Cardiac fibroblast (primary cell): Measurements from ENCODE around the gene HRCT1.
"Not testable (repeated sequence)": the region's sequence is repeated elsewhere in the genome, so short reads cannot be mapped to it uniquely, and the experiment has no call there.

ENCODE experiments used
- DNase-seq, 2 donors: peaks; one replicate each; pipeline versions ENCODE4 v3.0.0 to v3.0.0-alpha.2; 2010; ENCODE audit warnings: low read depth in 2 of 2
- H3K4me3 ChIP-seq, 2 donors: replicated peaks in 1 of 2; 1 replicate in 1 of 2; 2 replicates in 1 of 2; pipeline ENCODE4 v1.5.1; 2011; ENCODE audit warnings: low read depth in 2 of 2, low read length in 2 of 2, mild to moderate bottlenecking in 2 of 2, moderate library complexity in 1 of 2
- TF ChIP-seq, protein P1 (sequence below): IDR thresholded peaks from one replicate; pipeline ENCODE4 v1.5.1; 2011; ENCODE audit warnings: low read depth, mild to moderate bottlenecking, low read length, inconsistent platforms

Gene HRCT1

DNA sequence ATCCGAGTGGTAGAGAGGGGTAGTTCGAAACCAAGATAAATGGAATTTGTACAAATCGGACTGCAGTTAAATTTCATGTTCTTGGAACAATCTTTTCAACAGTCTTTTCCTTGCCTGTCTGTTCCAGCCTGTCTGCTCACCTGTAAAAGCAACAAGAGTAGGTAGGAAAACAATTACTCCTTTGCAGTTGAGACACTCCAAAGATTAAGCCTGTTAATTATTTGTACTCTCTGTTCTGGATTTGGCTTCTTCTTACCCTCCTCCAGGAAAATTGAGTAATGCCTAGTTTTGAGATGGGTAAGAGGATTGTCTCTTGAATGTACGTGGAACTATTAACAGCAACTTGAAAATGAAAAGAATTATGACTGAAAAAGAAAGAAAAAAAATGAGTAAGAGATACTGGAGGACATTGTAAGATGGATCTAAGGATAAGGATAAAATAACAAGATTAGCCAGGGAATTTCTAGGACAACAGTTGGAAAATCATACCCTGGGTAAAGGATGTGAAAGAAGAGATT is 27.6 kb downstream of the HRCT1 start:
- H3K4me3 ChIP-seq: no peak overlapping the region
- no peak for DNase-seq
- TF ChIP-seq, protein P1, sequence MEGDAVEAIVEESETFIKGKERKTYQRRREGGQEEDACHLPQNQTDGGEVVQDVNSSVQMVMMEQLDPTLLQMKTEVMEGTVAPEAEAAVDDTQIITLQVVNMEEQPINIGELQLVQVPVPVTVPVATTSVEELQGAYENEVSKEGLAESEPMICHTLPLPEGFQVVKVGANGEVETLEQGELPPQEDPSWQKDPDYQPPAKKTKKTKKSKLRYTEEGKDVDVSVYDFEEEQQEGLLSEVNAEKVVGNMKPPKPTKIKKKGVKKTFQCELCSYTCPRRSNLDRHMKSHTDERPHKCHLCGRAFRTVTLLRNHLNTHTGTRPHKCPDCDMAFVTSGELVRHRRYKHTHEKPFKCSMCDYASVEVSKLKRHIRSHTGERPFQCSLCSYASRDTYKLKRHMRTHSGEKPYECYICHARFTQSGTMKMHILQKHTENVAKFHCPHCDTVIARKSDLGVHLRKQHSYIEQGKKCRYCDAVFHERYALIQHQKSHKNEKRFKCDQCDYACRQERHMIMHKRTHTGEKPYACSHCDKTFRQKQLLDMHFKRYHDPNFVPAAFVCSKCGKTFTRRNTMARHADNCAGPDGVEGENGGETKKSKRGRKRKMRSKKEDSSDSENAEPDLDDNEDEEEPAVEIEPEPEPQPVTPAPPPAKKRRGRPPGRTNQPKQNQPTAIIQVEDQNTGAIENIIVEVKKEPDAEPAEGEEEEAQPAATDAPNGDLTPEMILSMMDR: no peak

DNA sequence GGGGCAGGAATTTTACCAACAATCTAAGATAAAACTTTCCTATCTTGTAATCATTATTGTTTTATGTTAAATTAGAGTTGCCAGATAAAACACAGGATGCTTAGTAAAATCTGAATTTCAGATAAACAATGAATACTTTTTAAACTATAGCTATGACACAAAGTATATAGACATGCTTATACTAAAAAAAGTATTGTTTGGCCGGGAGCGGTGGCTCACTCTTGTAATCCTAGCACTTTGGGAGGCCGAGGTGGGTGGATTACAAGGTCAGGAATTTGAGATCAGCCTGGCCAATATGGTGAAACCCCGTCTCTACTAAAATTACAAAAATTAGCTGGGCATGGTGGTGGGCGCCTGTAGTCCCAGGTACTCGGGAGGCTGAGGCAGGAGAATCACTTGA is 28.1 kb downstream of the HRCT1 start:
- DNase-seq, H3K4me3 ChIP-seq: not testable (repeated sequence)

DNA sequence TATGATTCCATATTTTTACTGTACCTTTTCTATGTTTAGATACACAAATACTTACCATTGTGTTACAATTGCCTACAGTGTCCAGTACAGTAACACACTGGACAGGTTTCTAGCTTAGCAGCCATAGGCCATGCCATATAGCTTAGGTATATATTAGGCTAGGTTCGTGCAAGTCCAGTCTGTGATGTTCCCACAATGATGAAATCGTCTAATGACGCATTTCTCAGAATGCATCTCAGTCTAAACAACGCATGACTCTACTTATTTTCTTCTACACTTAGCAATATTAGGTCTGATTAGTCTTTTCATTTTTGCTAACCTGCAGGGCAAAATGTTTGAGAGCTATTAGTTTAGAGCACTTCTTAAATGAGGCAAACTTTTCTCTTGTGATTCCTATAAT is 29.3 kb downstream of the HRCT1 start:
- TF ChIP-seq, protein P1: no peak
- peak in 1 of 2 donors; percentile 78 for DNase-seq
- no peak overlapping the region for H3K4me3 ChIP-seq

DNA sequence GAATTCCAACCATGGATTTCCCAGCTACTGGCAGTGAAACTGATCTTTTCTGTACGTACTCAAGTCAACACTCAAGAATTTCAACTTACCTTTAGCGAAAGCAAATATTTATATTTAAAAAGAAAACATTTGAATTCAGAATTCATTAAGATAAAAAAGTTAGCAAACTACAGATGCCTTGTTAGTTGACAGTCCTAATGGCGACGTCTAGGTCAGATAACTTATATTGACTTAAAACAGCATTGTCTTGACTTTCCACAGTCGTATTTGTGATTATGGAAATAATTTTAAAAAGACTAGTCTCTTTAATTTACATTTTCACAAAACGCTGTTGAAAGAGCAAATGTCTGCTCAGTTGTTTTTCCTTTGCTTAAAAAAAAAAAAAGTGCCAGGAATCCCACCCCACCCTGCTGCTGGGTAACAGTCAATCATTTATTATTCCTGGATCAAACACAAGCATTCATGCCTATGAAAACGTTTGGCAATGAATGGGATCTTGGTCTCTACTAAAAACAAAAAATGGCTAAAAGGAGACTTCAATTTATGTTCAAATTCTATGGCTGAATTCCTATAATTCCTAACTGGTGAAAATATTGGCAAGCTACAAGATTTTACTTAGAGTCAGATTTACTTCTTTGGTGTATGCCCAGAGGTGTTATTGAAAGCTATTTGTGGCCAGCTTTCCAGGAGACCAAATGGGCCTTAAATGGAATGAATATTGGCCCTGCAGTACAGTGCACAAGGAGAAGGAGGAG is 29.9 kb downstream of the HRCT1 start:
- TF ChIP-seq, protein P1: no peak
- no peak overlapping the region for H3K4me3 ChIP-seq
- DNase-seq: peak; percentile 74 to 85

DNA sequence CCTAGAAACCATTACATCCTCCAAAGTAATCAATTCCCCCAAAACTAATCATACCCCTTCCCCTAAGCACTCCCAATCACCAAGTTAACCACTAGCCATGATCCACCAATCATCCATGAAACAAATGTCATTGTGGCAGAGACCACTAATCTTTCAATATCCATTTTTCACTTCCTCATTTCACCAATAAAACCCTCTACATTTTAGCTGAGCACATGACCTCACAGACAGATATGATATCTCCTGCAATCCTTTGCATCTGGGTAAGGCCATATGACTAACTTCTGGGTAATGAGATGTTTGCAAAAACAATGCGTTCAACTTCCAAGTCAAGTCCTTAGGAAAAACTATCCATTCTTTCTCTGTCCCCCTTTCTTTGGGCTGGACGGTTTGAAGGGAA is 31.2 kb downstream of the HRCT1 start:
- no peak overlapping the region for H3K4me3 ChIP-seq
- TF ChIP-seq, protein P1: no peak
- DNase-seq: peak; percentile 31 to 72

DNA sequence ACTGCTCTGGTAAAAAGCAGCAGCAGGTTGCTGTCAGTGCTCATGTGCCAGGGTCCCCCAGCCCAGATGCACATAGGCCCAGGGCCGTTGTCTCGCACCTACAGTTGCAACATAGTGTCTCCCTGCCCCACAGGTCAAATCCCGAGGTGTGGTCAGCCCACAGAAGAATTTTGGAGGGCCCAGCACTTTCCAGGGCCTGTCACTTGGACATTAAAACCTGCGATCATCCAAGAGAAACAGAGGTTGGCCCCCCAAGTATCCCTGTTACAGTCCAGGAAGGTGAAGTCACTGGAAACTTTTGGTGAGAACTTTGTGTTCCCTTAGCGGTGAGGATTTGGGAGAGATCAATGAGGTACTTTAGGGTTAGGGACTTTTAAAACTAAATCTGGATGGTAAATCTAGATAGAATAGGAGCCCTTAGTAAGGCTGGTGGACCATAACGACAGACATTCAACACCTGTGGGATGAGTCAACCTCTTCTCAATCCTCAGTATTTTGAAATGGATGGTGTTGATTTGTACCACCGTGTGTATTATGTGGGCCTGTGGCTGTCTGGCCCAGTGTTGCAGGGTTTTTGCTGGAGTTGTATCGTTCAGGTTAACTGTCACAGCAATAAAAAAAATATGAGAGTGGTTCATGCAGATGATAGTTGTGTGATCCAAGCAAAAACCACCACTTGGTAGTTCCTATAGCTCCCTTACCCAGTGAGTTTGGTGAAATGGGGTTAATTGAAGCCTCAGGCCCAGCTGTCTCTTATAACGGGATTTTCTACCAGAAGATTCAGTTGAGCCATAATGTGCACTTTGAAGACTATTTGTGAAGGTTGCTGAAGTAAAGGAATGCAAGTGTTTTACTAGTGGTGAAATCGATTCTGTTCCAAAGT is 32.7 kb downstream of the HRCT1 start:
- no peak overlapping the region for H3K4me3 ChIP-seq
- no peak for DNase-seq
- TF ChIP-seq, protein P1: no peak

DNA sequence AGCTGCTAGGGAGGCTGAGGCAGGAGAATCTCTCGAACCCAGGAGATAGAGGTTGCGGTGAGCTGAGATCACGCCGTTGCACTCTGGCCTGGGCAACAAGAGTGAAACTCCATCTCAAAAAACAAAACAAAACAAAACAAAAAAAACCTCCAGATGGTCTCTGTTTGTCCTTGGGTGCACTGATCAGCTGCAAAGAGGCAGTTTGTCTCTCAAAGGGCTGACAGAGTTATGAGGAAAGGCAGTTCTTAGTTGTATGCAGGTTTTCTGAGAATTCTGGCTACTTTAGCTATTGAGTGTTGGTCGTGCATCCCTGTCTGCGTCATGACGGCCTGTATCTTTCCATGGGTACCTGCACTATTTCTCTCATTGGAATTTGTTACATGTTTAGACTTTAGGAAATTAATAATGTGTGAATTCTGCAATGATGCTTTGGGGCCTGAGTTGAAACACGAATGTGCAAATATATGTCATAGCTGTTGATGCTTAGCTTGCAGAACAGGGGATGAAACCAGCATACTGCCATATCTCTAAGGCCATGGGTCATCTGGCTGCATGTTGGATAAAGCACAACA is 33.8 kb downstream of the HRCT1 start:
- TF ChIP-seq, protein P1: no peak
- no peak overlapping the region for H3K4me3 ChIP-seq
- DNase-seq: no peak
